Fibroblast of lung (primary cell): Measurements from ENCODE around the gene BBC3. TPM values are rescaled to one million over a fixed set of nuclear protein-coding genes. Genes with fewer than 3 reads are reported as not detected.
A peak's percentile ranks its signal among the peaks of the same experiment; 100 is the strongest.

Experiments
- DNase-seq, 2 donors: peaks; one replicate each; pipeline versions ENCODE4 v3.0.0 to v3.0.0-alpha.2; 2010; ENCODE audit warnings: low read depth in 2 of 2
- H2AFZ ChIP-seq: 2 replicates; pipeline ENCODE4 v1.5.1; 2012; ENCODE audit warnings: low read length, control low read depth, inconsistent platforms
- H3K27ac ChIP-seq: 2 replicates; pipeline ENCODE4 v1.5.1; 2011; ENCODE audit warnings: low read length, control low read depth; ENCODE audit not compliant: insufficient read depth
- H3K27me3 ChIP-seq: 2 replicates; pipeline ENCODE4 v1.5.1; 2011; ENCODE audit warnings: mild to moderate bottlenecking, low read length; ENCODE audit not compliant: control insufficient read depth, insufficient read depth
- H3K36me3 ChIP-seq: 2 replicates; pipeline ENCODE4 v1.5.1; 2011; ENCODE audit warnings: low read length; ENCODE audit not compliant: control insufficient read depth, insufficient read depth
- H3K4me1 ChIP-seq: 2 replicates; pipeline ENCODE4 v1.5.1; 2011; ENCODE audit warnings: low read length; ENCODE audit not compliant: control insufficient read depth, insufficient read depth; ENCODE audit errors: extremely low read depth
- H3K4me2 ChIP-seq: 2 replicates; pipeline ENCODE4 v1.5.1; 2011; ENCODE audit warnings: low read length, control low read depth; ENCODE audit not compliant: insufficient read depth; ENCODE audit errors: extremely low read depth
- H3K4me3 ChIP-seq, 4 experiments: fragments of 200-600 bp in 1 of 4; sonication (generic) in 1 of 4; replicated peaks in 1 of 4; 2 replicates each; pipeline ENCODE4 v1.5.1; 2011 to 2016; ENCODE audit warnings: low read length in 4 of 4, low read depth in 3 of 4, mild to moderate bottlenecking in 3 of 4, control low read depth in 2 of 4, inconsistent platforms in 1 of 4, mixed read lengths in 1 of 4; ENCODE audit not compliant: insufficient read depth in 1 of 4; ENCODE audit errors: control extremely low read depth in 1 of 4
- H3K79me2 ChIP-seq: 2 replicates; pipeline ENCODE4 v1.5.1; 2012; ENCODE audit warnings: mild to moderate bottlenecking, low read length, inconsistent platforms; ENCODE audit not compliant: control insufficient read depth, insufficient read depth
- H3K9ac ChIP-seq: 2 replicates; pipeline ENCODE4 v1.5.1; 2011; ENCODE audit warnings: mild to moderate bottlenecking, low read length, control low read depth; ENCODE audit not compliant: insufficient read depth
- H3K9me3 ChIP-seq: 2 replicates; pipeline ENCODE4 v1.5.1; 2012; ENCODE audit warnings: low read depth, low read length; ENCODE audit not compliant: control insufficient read depth, insufficient read depth
- H4K20me1 ChIP-seq: 2 replicates; pipeline ENCODE4 v1.5.1; 2011; ENCODE audit warnings: low read length; ENCODE audit not compliant: control insufficient read depth, insufficient read depth; ENCODE audit errors: extremely low read depth
- EZH2 ChIP-seq: IDR thresholded peaks from 2 replicates; pipeline ENCODE4 v1.5.1; 2012; ENCODE audit warnings: low read length, control low read depth, mild to moderate bottlenecking; ENCODE audit errors: missing control alignments
- polyA plus RNA-seq, 2 donors: library from polyadenylated mRNA; depleted of rRNA in 1 of 2; stranded (reverse) in 1 of 2; unstranded in 1 of 2; fragments of >200 nt; gene quantifications; 2 replicates each; pipeline ENCODE4 v1.2.1, GENCODE V29; 2011 to 2012; ENCODE audit warnings: missing spikeins in 1 of 2
- total RNA-seq: library from RNA; depleted of rRNA; stranded (reverse); fragments of >200 nt; gene quantifications from 2 replicates; pipeline ENCODE4 v1.2.1, GENCODE V29; 2014
- TF ChIP-seq, protein P1 (sequence below), 2 donors: IDR thresholded peaks in 1 of 2; conservative IDR thresholded peaks in 1 of 2; 1 replicate in 1 of 2; 2 replicates in 1 of 2; pipeline ENCODE4 v1.5.1; 2011 to 2012; ENCODE audit warnings: low read length in 2 of 2, control low read depth in 1 of 2, inconsistent platforms in 1 of 2, low read depth in 1 of 2, mild to moderate bottlenecking in 1 of 2

BBC3 gene
- total and polyA plus RNA-seq, 2 donors (not counting 1 experiment from before 2014, with no cell fraction given): 2.4 to 37.7 TPM

DNA sequence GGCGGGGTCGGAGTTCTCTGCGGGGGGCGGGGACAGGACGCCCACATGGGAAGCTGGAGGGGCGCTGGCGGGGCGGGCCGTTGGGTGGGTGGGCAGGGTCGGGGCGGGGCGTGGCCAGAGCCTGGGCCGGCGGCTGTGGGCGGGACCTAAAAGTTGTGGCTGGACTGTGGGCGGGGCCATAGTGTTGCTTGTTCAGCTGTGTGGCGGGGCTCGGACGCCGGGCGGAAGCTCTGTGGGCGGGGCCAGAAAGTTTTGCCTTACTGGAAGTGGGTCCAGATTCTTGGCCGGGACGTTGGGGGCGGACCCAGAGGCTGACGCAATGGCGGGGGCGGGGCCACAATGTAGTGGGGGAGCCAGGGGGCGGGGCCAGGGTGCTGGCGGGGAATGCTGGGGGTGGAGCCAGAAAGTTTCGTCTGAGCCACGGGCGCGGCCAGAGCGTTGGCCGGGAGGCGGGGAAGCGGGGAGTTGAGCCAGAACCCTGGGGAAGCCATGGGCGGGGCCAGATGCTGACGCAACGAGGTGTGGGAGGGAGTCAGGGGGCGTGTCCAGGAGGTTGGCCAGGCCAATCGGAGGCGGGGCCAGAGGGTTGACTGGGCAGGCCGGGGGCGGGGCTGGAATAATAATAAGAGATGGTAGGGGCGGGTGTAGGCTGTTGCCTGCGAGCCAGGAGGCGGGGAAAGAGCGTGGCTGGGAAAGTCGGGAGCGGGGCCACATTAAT is 25.9 kb upstream of the BBC3 start:
- H2AFZ ChIP-seq: no peak overlapping the region
- H3K4me2 ChIP-seq: no peak overlapping the region
- H3K27me3 ChIP-seq: no peaks in the 10 kb centered on the region
- no peaks in the 10 kb centered on the region for H4K20me1 ChIP-seq
- H3K9ac ChIP-seq: peak overlapping the region; percentile 80
- H3K27ac ChIP-seq: peak overlapping the region; percentile 99
- H3K4me1 ChIP-seq: peaks cover 9% of the 10 kb centered on the region
- H3K4me3 ChIP-seq: peak overlapping the region in 3 of 4 experiments; percentile 24 to 85 (median 81)
- peaks cover 19% of the 10 kb centered on the region for H3K79me2 ChIP-seq
- peaks cover 15% of the 10 kb centered on the region for H3K36me3 ChIP-seq
- TF ChIP-seq, protein P1, sequence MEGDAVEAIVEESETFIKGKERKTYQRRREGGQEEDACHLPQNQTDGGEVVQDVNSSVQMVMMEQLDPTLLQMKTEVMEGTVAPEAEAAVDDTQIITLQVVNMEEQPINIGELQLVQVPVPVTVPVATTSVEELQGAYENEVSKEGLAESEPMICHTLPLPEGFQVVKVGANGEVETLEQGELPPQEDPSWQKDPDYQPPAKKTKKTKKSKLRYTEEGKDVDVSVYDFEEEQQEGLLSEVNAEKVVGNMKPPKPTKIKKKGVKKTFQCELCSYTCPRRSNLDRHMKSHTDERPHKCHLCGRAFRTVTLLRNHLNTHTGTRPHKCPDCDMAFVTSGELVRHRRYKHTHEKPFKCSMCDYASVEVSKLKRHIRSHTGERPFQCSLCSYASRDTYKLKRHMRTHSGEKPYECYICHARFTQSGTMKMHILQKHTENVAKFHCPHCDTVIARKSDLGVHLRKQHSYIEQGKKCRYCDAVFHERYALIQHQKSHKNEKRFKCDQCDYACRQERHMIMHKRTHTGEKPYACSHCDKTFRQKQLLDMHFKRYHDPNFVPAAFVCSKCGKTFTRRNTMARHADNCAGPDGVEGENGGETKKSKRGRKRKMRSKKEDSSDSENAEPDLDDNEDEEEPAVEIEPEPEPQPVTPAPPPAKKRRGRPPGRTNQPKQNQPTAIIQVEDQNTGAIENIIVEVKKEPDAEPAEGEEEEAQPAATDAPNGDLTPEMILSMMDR (conservative IDR thresholded peaks at IDR 0.05 in 1 of 2, IDR thresholded peaks at IDR 0.05 in 1 of 2; ENCODE audit: low read depth in 1 of 2, low read length in 2 of 2): no peak
- TF ChIP-seq EZH2: no peak
- H3K9me3 ChIP-seq: no peaks in the 10 kb centered on the region
- DNase-seq: peak; percentile 96 to 99

DNA sequence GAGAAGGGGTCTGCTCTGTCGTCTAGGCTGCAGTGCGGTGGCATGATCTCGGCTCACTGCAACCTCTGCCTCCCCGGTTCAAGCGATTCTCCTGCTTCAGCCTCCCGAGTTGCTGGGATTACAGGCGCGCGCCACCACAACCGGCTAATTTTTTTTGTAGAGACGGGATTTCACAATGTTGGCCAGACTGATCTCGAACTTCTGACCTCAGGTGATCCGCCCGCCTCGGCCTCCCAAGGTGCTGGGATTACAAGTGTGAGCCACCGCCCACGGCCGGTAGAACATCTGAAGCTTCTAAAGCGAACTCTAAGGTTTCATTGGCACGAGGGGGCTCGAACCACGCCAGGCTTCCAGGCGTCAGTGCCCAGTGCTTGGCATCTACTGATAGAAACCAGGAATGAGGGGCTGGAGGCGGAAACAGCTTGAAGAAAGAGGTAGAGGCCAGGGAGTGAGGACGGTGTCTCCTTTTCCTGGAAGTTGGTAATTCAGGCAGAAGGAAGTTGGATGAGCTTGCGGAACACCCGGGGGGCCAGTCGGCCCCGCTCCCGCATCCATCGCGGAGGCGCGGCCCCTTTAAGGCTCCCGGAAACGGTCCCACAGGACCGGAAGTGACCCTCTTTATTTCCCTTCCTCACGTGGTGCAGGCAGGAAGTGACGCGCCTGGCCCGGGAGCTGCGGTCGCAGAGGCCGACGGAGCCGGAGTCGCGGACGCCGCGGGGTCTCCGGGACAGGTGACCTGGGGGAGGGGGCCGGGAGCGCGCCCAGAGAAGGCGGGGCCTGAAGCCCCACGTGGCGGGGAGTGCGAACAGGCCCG is 25.1 kb upstream of the BBC3 start, which contains the start of gene CCDC9:
Gene CCDC9, plus strand, starts transcription at position 647 of the 814 bp plus-strand sequence. CDS start 1,876 bp downstream, outside the sequence.
- Histone ChIP-seq H3K4me3 (peak within 1 kb of the TSS; percentile 74 to 85 (median 81)), H3K4me1 (peaks cover 9% of the 10 kb centered on the region), H3K4me2 (peak within 1 kb of the TSS; percentile 93), H2AFZ (peak within 1 kb of the TSS; percentile 90), H3K36me3 (peaks cover 13% of the 10 kb centered on the region), H3K27ac (peak within 1 kb of the TSS; percentile 99), H4K20me1 (no peaks in the 10 kb centered on the region), H3K9me3 (no peaks in the 10 kb centered on the region), H3K27me3 (no peaks in the 10 kb centered on the region), H3K9ac (peak within 1 kb of the TSS; percentile 80), H3K79me2 (peaks cover 19% of the 10 kb centered on the region)
- TF ChIP-seq, protein P1 (conservative IDR thresholded peaks at IDR 0.05 in 1 of 2, IDR thresholded peaks at IDR 0.05 in 1 of 2; ENCODE audit: low read depth in 1 of 2, low read length in 2 of 2): no peak
- no peak for TF ChIP-seq EZH2
- peak; percentile 94 to 97 for DNase-seq

DNA sequence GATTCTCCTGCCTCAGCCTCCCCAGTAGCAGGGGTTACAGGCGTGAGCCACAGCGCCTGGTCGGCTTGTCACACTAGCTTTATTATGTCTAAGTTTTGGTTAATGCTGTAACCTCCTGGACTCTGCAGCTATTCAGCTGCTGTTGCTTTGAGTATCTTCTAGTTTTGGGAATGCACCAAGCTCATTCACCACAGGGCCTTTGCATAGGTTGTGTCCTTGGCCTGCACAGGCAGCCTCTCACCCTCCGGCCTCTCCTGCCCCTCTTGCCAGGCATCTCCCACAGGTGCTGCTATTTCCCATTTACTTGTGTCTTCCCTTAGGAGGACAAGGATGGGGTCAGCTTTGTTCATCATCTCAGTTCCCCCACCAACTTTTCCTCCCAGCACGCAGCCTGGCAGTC is 23.0 kb upstream of the BBC3 start:
- no peaks in the 10 kb centered on the region for H4K20me1 ChIP-seq
- H3K36me3 ChIP-seq: no peaks in the 10 kb centered on the region
- H3K27me3 ChIP-seq: no peaks in the 10 kb centered on the region
- no peak overlapping the region for H3K4me2 ChIP-seq
- H3K9me3 ChIP-seq: no peaks in the 10 kb centered on the region
- DNase-seq: no peak
- no peak overlapping the region for H3K9ac ChIP-seq
- no peak overlapping the region for H3K4me3 ChIP-seq
- H3K27ac ChIP-seq: peak overlapping the region; percentile 29
- H3K79me2 ChIP-seq: peaks cover 11% of the 10 kb centered on the region
- TF ChIP-seq, protein P1 (conservative IDR thresholded peaks at IDR 0.05 in 1 of 2, IDR thresholded peaks at IDR 0.05 in 1 of 2; ENCODE audit: low read depth in 1 of 2, low read length in 2 of 2): no peak
- peaks cover 6% of the 10 kb centered on the region for H3K4me1 ChIP-seq
- no peak overlapping the region for H2AFZ ChIP-seq
